HepG2 (cell line): ENCODE results near the gene ZFP69. TPM values are rescaled to one million over a fixed set of nuclear protein-coding genes. Genes with fewer than 3 reads are reported as not detected.

Source experiments
- CCDC6 ChIP-seq: sonication (generic); formaldehyde crosslinking; IDR thresholded peaks from 2 replicates; pipeline ENCODE4 v1.8.1; 2022; ENCODE audit warnings: mild to moderate bottlenecking, missing genetic modification reagents, moderate library complexity
- CREB3 ChIP-seq: sonication (generic); formaldehyde crosslinking; IDR thresholded peaks from 2 replicates; pipeline ENCODE4 v1.5.0; 2020; ENCODE audit warnings: missing genetic modification reagents
- CSRNP1 ChIP-seq: sonication (generic); formaldehyde crosslinking; IDR thresholded peaks from 2 replicates; pipeline ENCODE4 v1.8.1; 2023; ENCODE audit warnings: mild to moderate bottlenecking, missing genetic modification reagents
- EP300 ChIP-seq, 3 experiments: sonication (generic) in 1 of 3; formaldehyde crosslinking in 1 of 3; IDR thresholded peaks; 2 replicates each; pipeline versions ENCODE4 v1.5.1 to v1.6.1; 2011 to 2020; ENCODE audit warnings: low read depth in 2 of 3, low read length in 2 of 3, borderline replicate concordance in 1 of 3, improper control_type of control experiment in 1 of 3, mild to moderate bottlenecking in 1 of 3, missing genetic modification reagents in 1 of 3, moderate library complexity in 1 of 3
- ERF ChIP-seq: IDR thresholded peaks from 2 replicates; pipeline ENCODE4 v1.6.1; 2018; ENCODE audit warnings: missing biosample characterization, missing genetic modification reagents
- FOXK2 ChIP-seq: fragments of 450-650 bp; IDR thresholded peaks from 2 replicates; pipeline ENCODE4 v1.6.1; 2016
- HBP1 ChIP-seq: IDR thresholded peaks from 2 replicates; pipeline ENCODE4 v1.6.1; 2016; ENCODE audit warnings: low read depth, control low read depth
- KDM2A ChIP-seq: sonication (generic); formaldehyde crosslinking; IDR thresholded peaks from 2 replicates; pipeline ENCODE4 v1.4.0; 2020; ENCODE audit warnings: low read depth, missing genetic modification reagents, borderline replicate concordance
- NFE2L2 ChIP-seq: fragments of 150-350 bp; IDR thresholded peaks from 2 replicates; pipeline ENCODE4 v1.6.1; 2014; ENCODE audit warnings: low read length
- RAD21 ChIP-seq: fragments of 450-650 bp; formaldehyde crosslinking; IDR thresholded peaks from 2 replicates; pipeline ENCODE4 v1.5.0; 2020; ENCODE audit warnings: mild to moderate bottlenecking
- RFXANK ChIP-seq: IDR thresholded peaks from 2 replicates; pipeline ENCODE4 v1.6.1; 2016
- ZBTB3 ChIP-seq: sonication (generic); formaldehyde crosslinking; IDR thresholded peaks from 2 replicates; pipeline ENCODE4 v1.4.0; 2020; ENCODE audit warnings: low read depth, mild to moderate bottlenecking, moderate library complexity, missing genetic modification reagents, borderline replicate concordance
- ZIK1 ChIP-seq: sonication (generic); formaldehyde crosslinking; IDR thresholded peaks from 2 replicates; pipeline ENCODE4 v1.5.0; 2020; ENCODE audit warnings: mild to moderate bottlenecking, low read depth, missing genetic modification reagents, borderline replicate concordance
- ZNF280B ChIP-seq: sonication (generic); formaldehyde crosslinking; IDR thresholded peaks from 2 replicates; pipeline ENCODE4 v1.5.0; 2020; ENCODE audit warnings: missing genetic modification reagents, mild to moderate bottlenecking, borderline replicate concordance
- ZNF510 ChIP-seq: sonication (generic); formaldehyde crosslinking; IDR thresholded peaks from 2 replicates; pipeline ENCODE4 v1.4.0; 2020; ENCODE audit warnings: low read depth, mild to moderate bottlenecking, missing genetic modification reagents
- ZNF564 ChIP-seq: sonication (generic); formaldehyde crosslinking; IDR thresholded peaks from 2 replicates; pipeline ENCODE4 v1.8.1; 2023; ENCODE audit warnings: mild to moderate bottlenecking, missing genetic modification reagents
- ZNF589 ChIP-seq: sonication (generic); formaldehyde crosslinking; conservative IDR thresholded peaks from 2 replicates; pipeline ENCODE4 v1.8.0; 2022; ENCODE audit warnings: mild to moderate bottlenecking, moderate library complexity, missing genetic modification reagents
- ZNF678 ChIP-seq: sonication (generic); formaldehyde crosslinking; IDR thresholded peaks from 2 replicates; pipeline ENCODE4 v1.4.0; 2020; ENCODE audit warnings: mild to moderate bottlenecking, missing genetic modification reagents
- ZNF772 ChIP-seq: sonication (generic); formaldehyde crosslinking; IDR thresholded peaks from 2 replicates; pipeline ENCODE4 v1.5.0; 2020; ENCODE audit warnings: mild to moderate bottlenecking, missing genetic modification reagents
- ZNF773 ChIP-seq: sonication (generic); formaldehyde crosslinking; IDR thresholded peaks from 2 replicates; pipeline ENCODE4 v1.4.0; 2020; ENCODE audit warnings: missing genetic modification reagents, borderline replicate concordance
- ZNF878 ChIP-seq: sonication (generic); formaldehyde crosslinking; IDR thresholded peaks from 2 replicates; pipeline ENCODE4 v1.8.1; 2023; ENCODE audit warnings: mild to moderate bottlenecking, missing genetic modification reagents, moderate library complexity
- polyA plus RNA-seq, 8 experiments: library from polyadenylated mRNA; depleted of rRNA in 3 of 8; stranded (reverse) in 7 of 8; unstranded in 1 of 8; fragments of >200 nt; fragmentation: Illumina TruSeq in 4 of 8; extraction: Trizol in 4 of 8; gene quantifications; 2 replicates each; pipeline versions ENCODE4 v1.2.1 to v1.2.3, GENCODE V29; 2011 to 2016; ENCODE audit warnings: low read depth in 4 of 8, missing spikeins in 1 of 8, mixed read lengths in 1 of 8; ENCODE audit not compliant: insufficient read depth in 1 of 8
- total RNA-seq, 5 experiments: library from RNA; depleted of rRNA; stranded (reverse); fragments of >200 nt; fragmentation: Illumina TruSeq; extraction: Trizol; gene quantifications; 2 replicates each; pipeline ENCODE4 v1.2.3, GENCODE V29; 2016; ENCODE audit warnings: low read depth in 1 of 5

ZFP69 gene
- total and polyA plus RNA-seq, 2 of the 13 experiments (the other 11 are each of a cell fraction or from before 2014, with no cell fraction given): 2.6 to 5.6 TPM

- TF ChIP-seq RAD21: 0 out of 2 replicates have a peak, but pooled peaks have one; percentile 42
- TF ChIP-seq HBP1: 0 out of 2 replicates have a peak, but pooled peaks have one; percentile 40
- no peak for TF ChIP-seq ZNF773
- TF ChIP-seq ZNF589: no peak
- 0 out of 2 replicates have a peak, but pooled peaks have one; percentile 27 for TF ChIP-seq ZBTB3 (CRISPR knock-in tag)
- no peak for TF ChIP-seq ZNF878
- no peak for TF ChIP-seq EP300 (IDR thresholded peaks at IDR 0.05; ENCODE audit: low read depth in 2 of 2, low read length in 2 of 2)
- no peak for TF ChIP-seq EP300 (CRISPR knock-in tag; IDR thresholded peaks at IDR 0.05; ENCODE audit: borderline replicate concordance)
- no peak for TF ChIP-seq CCDC6
- TF ChIP-seq ZNF678 (CRISPR knock-in tag): 0 out of 2 replicates have a peak, but pooled peaks have one; percentile 31
- no peak for TF ChIP-seq NFE2L2
- peak; percentile 73 for TF ChIP-seq ZNF772
- TF ChIP-seq ZIK1 (CRISPR knock-in tag): 0 out of 2 replicates have a peak, but pooled peaks have one; percentile 34
- peak; percentile 76 for TF ChIP-seq ERF (CRISPR knock-in tag)
- TF ChIP-seq ZNF510 (CRISPR knock-in tag): no peak
- no peak; the same call in 1 of the 2 replicates for TF ChIP-seq CSRNP1 (CRISPR knock-in tag)
- peak; percentile 90 for TF ChIP-seq ZNF280B (CRISPR knock-in tag)
- 0 out of 2 replicates have a peak, but pooled peaks have one; percentile 88 for TF ChIP-seq CREB3 (CRISPR knock-in tag)
- peak; percentile 85 for TF ChIP-seq KDM2A (CRISPR knock-in tag)
- no peak for TF ChIP-seq FOXK2
- no peak; the same call in 1 of the 2 replicates for TF ChIP-seq RFXANK
- TF ChIP-seq ZNF564 (CRISPR knock-in tag): no peak; the same call in 1 of the 2 replicates
Observed at GRCh38 chr1:40508375-40509341, 31.6 kb downstream of the ZFP69 start, which contains the start of gene EXO5 (continued).
